HepG2 (cell line): ENCODE data around the gene ASCC3. TPM values are rescaled to one million over a fixed set of nuclear protein-coding genes. Genes with fewer than 3 reads are reported as not detected.

Experiments used
- ATAC-seq: fragments of 200-7000 bp; cut with Tn5 transposase; 3 replicates; pipeline ENCODE4 v1.9.1; 2020; ENCODE audit warnings: mild to moderate bottlenecking, moderate library complexity
- BruUV-seq: library from RNA; stranded (reverse); fragments of 400-500 nt; replicated peaks from 2 replicates; lab custom pipeline; 2021; lab: Mats Ljungman, UMichigan
- CTCF ChIA-PET: fragments of 300-600 bp; formaldehyde crosslinking; extraction: SDS; loops from one replicate; lab custom pipeline; 2021; ENCODE audit warnings: low total read pairs, inconsistent platforms, low intra/inter-chr PET ratio; lab: Yijun Ruan, JAX
- POLR2A ChIA-PET: fragments of 350-600 bp; sonication (Branson Sonifier 250); formaldehyde crosslinking; loops from one replicate; lab custom pipeline; 2020; ENCODE audit warnings: antibody characterized with exemption, inconsistent platforms; lab: Yijun Ruan, JAX
- DNase-seq: peaks from one replicate; pipeline ENCODE4 v3.0.0-alpha.2; 2015; ENCODE audit warnings: low spot score
- FAIRE-seq: peaks from 3 replicates; lab custom pipeline; 2011; peaks lifted over from hg19 to GRCh38; lab: Jason Lieb, UNC
- H2AFZ ChIP-seq: one replicate; pipeline ENCODE4 v1.6.1; 2011; ENCODE audit warnings: low read length, inconsistent platforms
- H3K27ac ChIP-seq: fragments of 300-600 bp; 3 replicates; pipeline ENCODE4 v1.8.0; 2011; ENCODE audit warnings: mixed run types, mild to moderate bottlenecking, mixed read lengths, low read length, inconsistent platforms; ENCODE audit not compliant: insufficient read depth; ENCODE audit errors: extremely low read length
- H3K27me3 ChIP-seq, 2 experiments: fragments of 200-600 bp in 1 of 2; 2 replicates in 1 of 2; 3 replicates in 1 of 2; pipeline versions ENCODE4 v1.6.0 to v1.8.0; 2011; ENCODE audit warnings: low read length in 2 of 2, mild to moderate bottlenecking in 2 of 2, moderate library complexity in 2 of 2, inconsistent platforms in 1 of 2; ENCODE audit not compliant: insufficient read depth in 2 of 2, control insufficient read depth in 1 of 2
- H3K36me3 ChIP-seq, 2 experiments: fragments of 200-600 bp in 1 of 2; replicated peaks in 1 of 2; 2 replicates in 1 of 2; 3 replicates in 1 of 2; pipeline versions ENCODE4 v1.5.1 to v1.8.0; 2011; ENCODE audit warnings: low read length in 2 of 2, inconsistent platforms in 1 of 2; ENCODE audit not compliant: insufficient read depth in 2 of 2, control insufficient read depth in 1 of 2
- H3K4me1 ChIP-seq: 2 replicates; pipeline ENCODE4 v1.5.1; 2012; ENCODE audit warnings: low read length, inconsistent platforms; ENCODE audit not compliant: insufficient read depth
- H3K4me2 ChIP-seq: 2 replicates; pipeline ENCODE4 v1.6.0; 2011; ENCODE audit warnings: low read depth, low read length, inconsistent platforms
- H3K4me3 ChIP-seq, 3 experiments: fragments of 200-600 bp in 1 of 3; sonication (generic), shearing (Covaris generic) in 1 of 3; replicated peaks in 1 of 3; 2 replicates each; pipeline ENCODE4 v1.5.1; 2011 to 2016; ENCODE audit warnings: low read length in 3 of 3, inconsistent platforms in 2 of 3, low read depth in 2 of 3, mild to moderate bottlenecking in 2 of 3, control low read depth in 1 of 3, mixed read lengths in 1 of 3; ENCODE audit not compliant: insufficient read depth in 1 of 3
- H3K79me2 ChIP-seq: one replicate; pipeline ENCODE4 v1.6.1; 2011; ENCODE audit warnings: low read length, inconsistent platforms; ENCODE audit not compliant: insufficient read depth
- H3K9ac ChIP-seq: 2 replicates; pipeline ENCODE4 v1.6.0; 2011; ENCODE audit warnings: mild to moderate bottlenecking, low read depth, low read length, inconsistent platforms; ENCODE audit not compliant: insufficient read depth
- H3K9me3 ChIP-seq: 2 replicates; pipeline ENCODE4 v1.5.1; 2012; ENCODE audit warnings: mild to moderate bottlenecking, low read length
- H4K20me1 ChIP-seq: 2 replicates; pipeline ENCODE4 v1.6.0; 2011; ENCODE audit warnings: inconsistent platforms, mild to moderate bottlenecking, low read length, moderate library complexity; ENCODE audit not compliant: insufficient read depth
- BHLHE40 ChIP-seq: IDR thresholded peaks from 2 replicates; pipeline ENCODE4 v1.6.1; 2011; ENCODE audit warnings: low read length, improper control_type of control experiment
- PHF8 ChIP-seq: sonication (generic); formaldehyde crosslinking; IDR thresholded peaks from 2 replicates; pipeline ENCODE4 v1.5.0; 2020; ENCODE audit warnings: missing genetic modification reagents
- RAD51 ChIP-seq: fragments of 450-650 bp; IDR thresholded peaks from 2 replicates; pipeline ENCODE4 v1.6.1; 2016; ENCODE audit warnings: borderline replicate concordance
- SALL1 ChIP-seq: sonication (generic); formaldehyde crosslinking; IDR thresholded peaks from 2 replicates; pipeline ENCODE4 v1.8.0; 2022; ENCODE audit warnings: mild to moderate bottlenecking, missing genetic modification reagents
- SMARCC2 ChIP-seq: fragments of 450-650 bp; IDR thresholded peaks from 2 replicates; pipeline ENCODE4 v1.6.1; 2017; ENCODE audit warnings: antibody characterized with exemption, mild to moderate bottlenecking
- SP2 ChIP-seq: sonication (generic); formaldehyde crosslinking; IDR thresholded peaks from 2 replicates; pipeline ENCODE4 v1.5.1; 2020; ENCODE audit warnings: mild to moderate bottlenecking, missing genetic modification reagents
- ZFP36L2 ChIP-seq: sonication (generic); formaldehyde crosslinking; IDR thresholded peaks from 2 replicates; pipeline ENCODE4 v1.4.0; 2020; ENCODE audit warnings: missing genetic modification reagents
- ZNF543 ChIP-seq: sonication (generic); formaldehyde crosslinking; IDR thresholded peaks from 2 replicates; pipeline ENCODE4 v1.4.0; 2020; ENCODE audit warnings: mild to moderate bottlenecking, missing genetic modification reagents
- in situ Hi-C: cut with HindIII; loops from 2 replicates; pipeline ENCODE4 v1.10.0; 2017; ENCODE audit warnings: low pct_unique_long_range_greater_than_20kb; ENCODE audit not compliant: extremely low pct_ligation_motif_present
- intact Hi-C: fragments of 100-400 bp; cut with micrococcal nuclease; formaldehyde crosslinking; loops from one replicate; pipeline ENCODE4 v1.10.0; 2022; ENCODE audit not compliant: unreplicated experiment
- polyA plus RNA-seq, 8 experiments: library from polyadenylated mRNA; depleted of rRNA in 3 of 8; stranded (reverse) in 7 of 8; unstranded in 1 of 8; fragments of >200 nt; fragmentation: Illumina TruSeq in 4 of 8; extraction: Trizol in 4 of 8; gene quantifications; 2 replicates each; pipeline versions ENCODE4 v1.2.1 to v1.2.3, GENCODE V29; 2011 to 2016; ENCODE audit warnings: low read depth in 4 of 8, missing spikeins in 1 of 8, mixed read lengths in 1 of 8; ENCODE audit not compliant: insufficient read depth in 1 of 8
- total RNA-seq, 5 experiments: library from RNA; depleted of rRNA; stranded (reverse); fragments of >200 nt; fragmentation: Illumina TruSeq; extraction: Trizol; gene quantifications; 2 replicates each; pipeline ENCODE4 v1.2.3, GENCODE V29; 2016; ENCODE audit warnings: low read depth in 1 of 5
- TF ChIP-seq, protein P1 (sequence below): sonication (generic); formaldehyde crosslinking; IDR thresholded peaks from 2 replicates; pipeline ENCODE4 v1.5.0; 2020; ENCODE audit warnings: mild to moderate bottlenecking, missing genetic modification reagents
- TF ChIP-seq, protein P2 (sequence below): sonication (generic); formaldehyde crosslinking; IDR thresholded peaks from 2 replicates; pipeline ENCODE4 v1.4.0; 2020; ENCODE audit warnings: mild to moderate bottlenecking, low read depth, missing genetic modification reagents
- TF ChIP-seq, protein P3 (sequence below): sonication (generic); formaldehyde crosslinking; IDR thresholded peaks from 2 replicates; pipeline ENCODE4 v1.4.0; 2020; ENCODE audit warnings: mild to moderate bottlenecking, missing genetic modification reagents, borderline replicate concordance
- TF ChIP-seq, protein P4 (sequence below): sonication (generic); formaldehyde crosslinking; IDR thresholded peaks from 2 replicates; pipeline ENCODE4 v1.4.0; 2020; ENCODE audit warnings: low read depth, mild to moderate bottlenecking, missing genetic modification reagents
- TF ChIP-seq, protein P5 (sequence below): sonication (generic); formaldehyde crosslinking; IDR thresholded peaks from 2 replicates; pipeline ENCODE4 v1.8.1; 2023; ENCODE audit warnings: mild to moderate bottlenecking, missing genetic modification reagents
- TF ChIP-seq, protein P6 (sequence below): sonication (generic); formaldehyde crosslinking; conservative IDR thresholded peaks from 2 replicates; pipeline ENCODE4 v1.4.0; 2020; ENCODE audit warnings: missing genetic modification reagents

Gene ASCC3
- total and polyA plus RNA-seq, 2 of the 13 experiments (the other 11 are each of a cell fraction or from before 2014, with no cell fraction given) = 23.1 to 55.7 TPM

DNA sequence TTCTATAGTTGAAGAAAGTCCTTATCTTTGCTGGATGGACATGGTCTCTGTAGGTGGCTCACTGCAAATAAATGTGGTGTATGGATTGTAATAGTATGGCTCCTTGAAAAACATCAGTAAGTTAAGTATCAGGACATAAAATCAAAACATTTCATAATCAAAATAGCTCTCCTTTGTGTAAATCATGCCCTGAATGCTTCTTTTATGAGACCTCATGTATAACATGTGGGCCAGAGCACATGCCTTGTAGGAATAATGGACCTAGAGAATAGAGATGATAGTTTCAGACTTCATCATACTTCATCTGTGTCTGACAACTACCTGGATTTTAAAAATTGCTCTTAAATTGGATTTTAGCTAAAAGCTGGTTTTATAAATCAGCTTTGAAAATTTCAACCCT is 159.9 kb downstream of the ASCC3 start:
- intact Hi-C loops = no loop called here
- TF ChIP-seq, protein P1, sequence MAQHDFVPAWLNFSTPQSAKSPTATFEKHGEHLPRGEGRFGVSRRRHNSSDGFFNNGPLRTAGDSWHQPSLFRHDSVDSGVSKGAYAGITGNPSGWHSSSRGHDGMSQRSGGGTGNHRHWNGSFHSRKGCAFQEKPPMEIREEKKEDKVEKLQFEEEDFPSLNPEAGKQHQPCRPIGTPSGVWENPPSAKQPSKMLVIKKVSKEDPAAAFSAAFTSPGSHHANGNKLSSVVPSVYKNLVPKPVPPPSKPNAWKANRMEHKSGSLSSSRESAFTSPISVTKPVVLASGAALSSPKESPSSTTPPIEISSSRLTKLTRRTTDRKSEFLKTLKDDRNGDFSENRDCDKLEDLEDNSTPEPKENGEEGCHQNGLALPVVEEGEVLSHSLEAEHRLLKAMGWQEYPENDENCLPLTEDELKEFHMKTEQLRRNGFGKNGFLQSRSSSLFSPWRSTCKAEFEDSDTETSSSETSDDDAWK (CRISPR knock-in tag) = no peak
- TF ChIP-seq, protein P2, sequence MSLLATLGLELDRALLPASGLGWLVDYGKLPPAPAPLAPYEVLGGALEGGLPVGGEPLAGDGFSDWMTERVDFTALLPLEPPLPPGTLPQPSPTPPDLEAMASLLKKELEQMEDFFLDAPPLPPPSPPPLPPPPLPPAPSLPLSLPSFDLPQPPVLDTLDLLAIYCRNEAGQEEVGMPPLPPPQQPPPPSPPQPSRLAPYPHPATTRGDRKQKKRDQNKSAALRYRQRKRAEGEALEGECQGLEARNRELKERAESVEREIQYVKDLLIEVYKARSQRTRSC (CRISPR knock-in tag) = no peak
- TF ChIP-seq ZFP36L2 (CRISPR knock-in tag) = no peak
- TF ChIP-seq BHLHE40 = no peak
- TF ChIP-seq ZNF543 (CRISPR knock-in tag) = no peak
- no peak for TF ChIP-seq SALL1 (CRISPR knock-in tag)
- TF ChIP-seq RAD51 = no peak
- TF ChIP-seq SMARCC2 = no peak
- no peak for TF ChIP-seq SP2 (CRISPR knock-in tag)
- TF ChIP-seq, protein P3, sequence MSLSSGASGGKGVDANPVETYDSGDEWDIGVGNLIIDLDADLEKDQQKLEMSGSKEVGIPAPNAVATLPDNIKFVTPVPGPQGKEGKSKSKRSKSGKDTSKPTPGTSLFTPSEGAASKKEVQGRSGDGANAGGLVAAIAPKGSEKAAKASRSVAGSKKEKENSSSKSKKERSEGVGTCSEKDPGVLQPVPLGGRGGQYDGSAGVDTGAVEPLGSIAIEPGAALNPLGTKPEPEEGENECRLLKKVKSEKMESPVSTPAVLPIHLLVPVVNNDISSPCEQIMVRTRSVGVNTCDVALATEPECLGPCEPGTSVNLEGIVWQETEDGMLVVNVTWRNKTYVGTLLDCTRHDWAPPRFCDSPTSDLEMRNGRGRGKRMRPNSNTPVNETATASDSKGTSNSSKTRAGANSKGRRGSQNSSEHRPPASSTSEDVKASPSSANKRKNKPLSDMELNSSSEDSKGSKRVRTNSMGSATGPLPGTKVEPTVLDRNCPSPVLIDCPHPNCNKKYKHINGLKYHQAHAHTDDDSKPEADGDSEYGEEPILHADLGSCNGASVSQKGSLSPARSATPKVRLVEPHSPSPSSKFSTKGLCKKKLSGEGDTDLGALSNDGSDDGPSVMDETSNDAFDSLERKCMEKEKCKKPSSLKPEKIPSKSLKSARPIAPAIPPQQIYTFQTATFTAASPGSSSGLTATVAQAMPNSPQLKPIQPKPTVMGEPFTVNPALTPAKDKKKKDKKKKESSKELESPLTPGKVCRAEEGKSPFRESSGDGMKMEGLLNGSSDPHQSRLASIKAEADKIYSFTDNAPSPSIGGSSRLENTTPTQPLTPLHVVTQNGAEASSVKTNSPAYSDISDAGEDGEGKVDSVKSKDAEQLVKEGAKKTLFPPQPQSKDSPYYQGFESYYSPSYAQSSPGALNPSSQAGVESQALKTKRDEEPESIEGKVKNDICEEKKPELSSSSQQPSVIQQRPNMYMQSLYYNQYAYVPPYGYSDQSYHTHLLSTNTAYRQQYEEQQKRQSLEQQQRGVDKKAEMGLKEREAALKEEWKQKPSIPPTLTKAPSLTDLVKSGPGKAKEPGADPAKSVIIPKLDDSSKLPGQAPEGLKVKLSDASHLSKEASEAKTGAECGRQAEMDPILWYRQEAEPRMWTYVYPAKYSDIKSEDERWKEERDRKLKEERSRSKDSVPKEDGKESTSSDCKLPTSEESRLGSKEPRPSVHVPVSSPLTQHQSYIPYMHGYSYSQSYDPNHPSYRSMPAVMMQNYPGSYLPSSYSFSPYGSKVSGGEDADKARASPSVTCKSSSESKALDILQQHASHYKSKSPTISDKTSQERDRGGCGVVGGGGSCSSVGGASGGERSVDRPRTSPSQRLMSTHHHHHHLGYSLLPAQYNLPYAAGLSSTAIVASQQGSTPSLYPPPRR = no peak
- TF ChIP-seq, protein P4, sequence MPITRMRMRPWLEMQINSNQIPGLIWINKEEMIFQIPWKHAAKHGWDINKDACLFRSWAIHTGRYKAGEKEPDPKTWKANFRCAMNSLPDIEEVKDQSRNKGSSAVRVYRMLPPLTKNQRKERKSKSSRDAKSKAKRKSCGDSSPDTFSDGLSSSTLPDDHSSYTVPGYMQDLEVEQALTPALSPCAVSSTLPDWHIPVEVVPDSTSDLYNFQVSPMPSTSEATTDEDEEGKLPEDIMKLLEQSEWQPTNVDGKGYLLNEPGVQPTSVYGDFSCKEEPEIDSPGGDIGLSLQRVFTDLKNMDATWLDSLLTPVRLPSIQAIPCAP (CRISPR knock-in tag) = no peak
- no peak for TF ChIP-seq PHF8
- TF ChIP-seq, protein P5, sequence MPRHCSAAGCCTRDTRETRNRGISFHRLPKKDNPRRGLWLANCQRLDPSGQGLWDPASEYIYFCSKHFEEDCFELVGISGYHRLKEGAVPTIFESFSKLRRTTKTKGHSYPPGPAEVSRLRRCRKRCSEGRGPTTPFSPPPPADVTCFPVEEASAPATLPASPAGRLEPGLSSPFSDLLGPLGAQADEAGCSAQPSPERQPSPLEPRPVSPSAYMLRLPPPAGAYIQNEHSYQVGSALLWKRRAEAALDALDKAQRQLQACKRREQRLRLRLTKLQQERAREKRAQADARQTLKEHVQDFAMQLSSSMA = no peak
- TF ChIP-seq, protein P6, sequence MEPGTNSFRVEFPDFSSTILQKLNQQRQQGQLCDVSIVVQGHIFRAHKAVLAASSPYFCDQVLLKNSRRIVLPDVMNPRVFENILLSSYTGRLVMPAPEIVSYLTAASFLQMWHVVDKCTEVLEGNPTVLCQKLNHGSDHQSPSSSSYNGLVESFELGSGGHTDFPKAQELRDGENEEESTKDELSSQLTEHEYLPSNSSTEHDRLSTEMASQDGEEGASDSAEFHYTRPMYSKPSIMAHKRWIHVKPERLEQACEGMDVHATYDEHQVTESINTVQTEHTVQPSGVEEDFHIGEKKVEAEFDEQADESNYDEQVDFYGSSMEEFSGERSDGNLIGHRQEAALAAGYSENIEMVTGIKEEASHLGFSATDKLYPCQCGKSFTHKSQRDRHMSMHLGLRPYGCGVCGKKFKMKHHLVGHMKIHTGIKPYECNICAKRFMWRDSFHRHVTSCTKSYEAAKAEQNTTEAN (CRISPR knock-in tag) = no peak

More for the DNA sequence above, 159.9 kb downstream of the ASCC3 start:
- Histone ChIP-seq H3K79me2 (no peaks in the 10 kb centered on the region), H3K4me3 (no peak overlapping the region), H3K4me1 (no peaks in the 10 kb centered on the region), H3K9me3 (no peaks in the 10 kb centered on the region), H4K20me1 (no peaks in the 10 kb centered on the region), H3K9ac (no peak overlapping the region), H3K36me3 (no peaks in the 10 kb centered on the region), H3K4me2 (no peak overlapping the region), H3K27me3 (no peaks in the 10 kb centered on the region), H2AFZ (no peak overlapping the region), H3K27ac (no peak overlapping the region)
- CTCF ChIA-PET = no interaction called here
- DNase-seq (no peak), FAIRE-seq (no peak), ATAC-seq (no peak)
- POLR2A ChIA-PET = no interaction called here
- no TSS peak for BruUV-seq
- in situ Hi-C loops = no loop called here
